Activated CD4-positive, alpha-beta memory T cell treated with anti-CD3 and anti-CD28 coated beads, Interleukin-2, amount 10 ng/mL, durations not matched to agents 7 days and 5 days (primary cell): ENCODE results near the gene TNN. TPM values are rescaled to one million over a fixed set of nuclear protein-coding genes. Genes with fewer than 3 reads are reported as not detected.

Source experiments
- CTCF ChIA-PET: fragments of 350-600 bp; sonication (Branson Sonifier 250); formaldehyde crosslinking; loops from one replicate; lab custom pipeline; 2021; ENCODE audit warnings: antibody characterized with exemption, inconsistent platforms; lab: Charles Lee
- POLR2A ChIA-PET: fragments of 350-600 bp; sonication (Branson Sonifier 250); formaldehyde crosslinking; loops from one replicate; lab custom pipeline; 2021; ENCODE audit warnings: antibody characterized with exemption; lab: Charles Lee
- DNase-seq: peaks from one replicate; pipeline ENCODE4 v3.0.0-alpha.2; 2020
- H3K27ac Mint-ChIP-seq: one replicate; pipeline ENCODE4 v1.8.0; 2021; ENCODE audit warnings: mild to moderate bottlenecking, mixed read lengths
- H3K27me3 Mint-ChIP-seq: one replicate; pipeline ENCODE4 v1.8.0; 2021; ENCODE audit warnings: mixed read lengths
- H3K36me3 Mint-ChIP-seq: one replicate; pipeline ENCODE4 v1.8.0; 2021; ENCODE audit warnings: low read depth, mixed read lengths
- H3K4me1 Mint-ChIP-seq: one replicate; pipeline ENCODE4 v1.8.0; 2021; ENCODE audit warnings: mixed read lengths
- H3K4me3 Mint-ChIP-seq: one replicate; pipeline ENCODE4 v1.8.0; 2021; ENCODE audit warnings: mild to moderate bottlenecking, mixed read lengths
- H3K9me3 Mint-ChIP-seq: one replicate; pipeline ENCODE4 v1.8.0; 2021; ENCODE audit warnings: mixed read lengths
- total RNA-seq, 2 experiments: library from RNA; stranded (reverse); gene quantifications; one replicate each; pipeline ENCODE4 v1.2.3, GENCODE V29; 2021

Gene TNN
- total RNA-seq, 2 experiments from 2014 or later, result not detected

- H3K9me3 Mint-ChIP-seq, result no peaks in the 10 kb centered on the region
- peak; percentile 39 for DNase-seq
- peaks cover 49% of the 10 kb centered on the region for H3K36me3 Mint-ChIP-seq
- peak overlapping the region; percentile 93 for H3K27ac Mint-ChIP-seq
- peak overlapping the region; percentile 95 for H3K4me3 Mint-ChIP-seq
- H3K4me1 Mint-ChIP-seq, result peaks cover 52% of the 10 kb centered on the region
- ChIA-PET POLR2A (interaction anchor here (0.7 to 9.6 kb wide), 12 partner anchors 9 to 1015 kb away, joined by 3 to 145 read pairs (median 6); partner anchors contain the start of genes CACYBP, COP1 and MRPS14), CTCF (interaction anchor here (1.3 to 6.7 kb wide), 4 partner anchors 17 to 126 kb away, joined by 11 to 57 read pairs (median 38); no protein-coding TSS in a partner anchor)
- H3K27me3 Mint-ChIP-seq, result no peaks in the 10 kb centered on the region
These were observed 124.5 kb downstream of the TNN start for GRCh38 chr1:175192111-175192629.

- Mint-ChIP-seq H3K27ac (peak within 1 kb of the TSS; percentile 93), H3K9me3 (no peaks in the 10 kb centered on the region), H3K36me3 (peaks cover 41% of the 10 kb centered on the region), H3K4me3 (peak within 1 kb of the TSS; percentile 95), H3K27me3 (no peaks in the 10 kb centered on the region), H3K4me1 (peaks cover 52% of the 10 kb centered on the region)
- ChIA-PET CTCF (interaction anchor here (1.0 to 6.7 kb wide), 6 partner anchors 10 to 126 kb away, joined by 3 to 57 read pairs (median 22); no protein-coding TSS in a partner anchor), POLR2A (interaction anchor here (1.0 to 9.6 kb wide), 10 partner anchors 10 to 193 kb away, joined by 3 to 145 read pairs (median 5); partner anchors contain the start of genes CACYBP and MRPS14)
- peak; percentile 65 for DNase-seq
These were observed 125.2 kb downstream of the TNN start, which contains the start of gene KIAA0040 for GRCh38 chr1:175192630-175193526. Gene KIAA0040 (minus strand): TSS chr1:175192776. CDS start chr1:175161013, 31,763 bp downstream.

- Mint-ChIP-seq H3K27me3 (no peaks in the 10 kb centered on the region), H3K27ac (peak overlapping the region; percentile 5), H3K4me3 (peak overlapping the region; percentile 95), H3K36me3 (peaks cover 35% of the 10 kb centered on the region), H3K4me1 (peaks cover 48% of the 10 kb centered on the region), H3K9me3 (no peaks in the 10 kb centered on the region)
- DNase-seq, result no peak
- ChIA-PET CTCF (interaction anchor here (1.0 to 1.7 kb wide), 3 partner anchors 9 to 16 kb away, joined by 3 to 6 read pairs (median 3); no protein-coding TSS in a partner anchor), POLR2A (interaction anchor here (1.0 to 9.6 kb wide), 5 partner anchors 11 to 170 kb away, joined by 3 to 145 read pairs (median 5); partner anchors contain the start of gene MRPS14)
These were observed 125.9 kb downstream of the TNN start for GRCh38 chr1:175193527-175193910.

- CTCF ChIA-PET, result interaction anchor here (1.2 to 2.5 kb wide), 4 partner anchors 14 to 126 kb away, joined by 3 to 11 read pairs (median 6); no protein-coding TSS in a partner anchor
- peaks cover 8% of the 10 kb centered on the region for H3K27me3 Mint-ChIP-seq
- POLR2A ChIA-PET, result interaction anchor here (9.6 kb wide), 1 partner anchor 13 kb away, joined by 145 read pairs; no protein-coding TSS in a partner anchor
- peaks cover 33% of the 10 kb centered on the region for H3K4me1 Mint-ChIP-seq
- H3K4me3 Mint-ChIP-seq, result no peak overlapping the region
- H3K36me3 Mint-ChIP-seq, result peaks cover 17% of the 10 kb centered on the region
- no peaks in the 10 kb centered on the region for H3K9me3 Mint-ChIP-seq
- DNase-seq, result no peak
- no peak overlapping the region for H3K27ac Mint-ChIP-seq
These were observed 127.6 kb downstream of the TNN start for GRCh38 chr1:175195281-175195680.

- no peak overlapping the region for H3K4me3 Mint-ChIP-seq
- H3K4me1 Mint-ChIP-seq, result peaks cover 28% of the 10 kb centered on the region
- peaks cover 8% of the 10 kb centered on the region for H3K27me3 Mint-ChIP-seq
- H3K36me3 Mint-ChIP-seq, result peaks cover 12% of the 10 kb centered on the region
- ChIA-PET POLR2A (interaction anchor here (1.6 kb wide), 1 partner anchor 13 kb away, joined by 9 read pairs; no protein-coding TSS in a partner anchor), CTCF (interaction anchor here (1.0 to 2.5 kb wide), 3 partner anchors 13 to 44 kb away, joined by 5 to 11 read pairs (median 6); no protein-coding TSS in a partner anchor)
- H3K9me3 Mint-ChIP-seq, result no peaks in the 10 kb centered on the region
- no peak for DNase-seq
- H3K27ac Mint-ChIP-seq, result no peak overlapping the region
These were observed 128.2 kb downstream of the TNN start for GRCh38 chr1:175195798-175196197.

GRCh38 chr1:175197531-175197930 lies 129.9 kb downstream of the TNN start:
- peaks cover 8% of the 10 kb centered on the region for H3K27me3 Mint-ChIP-seq
- H3K4me3 Mint-ChIP-seq, result no peak overlapping the region
- DNase-seq, result no peak
- peaks cover 24% of the 10 kb centered on the region for H3K4me1 Mint-ChIP-seq
- H3K9me3 Mint-ChIP-seq, result no peaks in the 10 kb centered on the region
- CTCF ChIA-PET, result interaction anchor here (1.1 to 2.5 kb wide), 2 partner anchors 10 to 43 kb away, joined by 3 to 11 read pairs; no protein-coding TSS in a partner anchor
- H3K27ac Mint-ChIP-seq, result peak overlapping the region; percentile 27
- POLR2A ChIA-PET, result interaction anchor here (0.8 to 1.7 kb wide), 3 partner anchors 9 to 12 kb away, joined by 3 to 4 read pairs (median 3); no protein-coding TSS in a partner anchor
- H3K36me3 Mint-ChIP-seq, result no peaks in the 10 kb centered on the region

Other genes starting within 250 kb of the TNN start
- 100 to 1,000 TPM; 234 to 254 TPM for gene CACYBP, start 67.9 kb upstream of the TNN start, total RNA-seq
- gene MRPS14, start 44.4 kb upstream of the TNN start, total RNA-seq, result 10 to 100 TPM; 34.1 TPM
- 10 to 100 TPM; 79.4 to 80.2 TPM for gene KIAA0040, start 124.9 kb downstream of the TNN start, total RNA-seq